Osteocyte (in vitro differentiated cells): Measurements from ENCODE around the gene SLF2. TPM values are rescaled to one million over a fixed set of nuclear protein-coding genes. Genes with fewer than 3 reads are reported as not detected.

ENCODE experiments used
- DNase-seq: peaks from one replicate; pipeline ENCODE4 v3.0.0; 2021; ENCODE audit warnings: mixed read lengths; ENCODE audit not compliant: unreplicated experiment; ENCODE audit errors: extremely low spot score
- H3K27ac Mint-ChIP-seq: one replicate; pipeline ENCODE4 v1.8.0; 2021; ENCODE audit warnings: mild to moderate bottlenecking, mixed read lengths; ENCODE audit not compliant: unreplicated experiment
- H3K27me3 Mint-ChIP-seq: one replicate; pipeline ENCODE4 v1.8.0; 2021; ENCODE audit warnings: mixed read lengths; ENCODE audit not compliant: unreplicated experiment
- H3K36me3 Mint-ChIP-seq: one replicate; pipeline ENCODE4 v1.8.0; 2021; ENCODE audit warnings: mixed read lengths; ENCODE audit not compliant: unreplicated experiment
- H3K4me1 Mint-ChIP-seq: one replicate; pipeline ENCODE4 v1.8.0; 2021; ENCODE audit warnings: mixed read lengths; ENCODE audit not compliant: unreplicated experiment
- H3K4me3 Mint-ChIP-seq: one replicate; pipeline ENCODE4 v1.8.0; 2021; ENCODE audit warnings: mild to moderate bottlenecking, moderate library complexity, mixed read lengths; ENCODE audit not compliant: unreplicated experiment
- H3K9me3 Mint-ChIP-seq: one replicate; pipeline ENCODE4 v1.8.0; 2021; ENCODE audit warnings: mixed read lengths; ENCODE audit not compliant: unreplicated experiment
- CTCF ChIP-seq: fragments of 200-600 bp; sonication (generic); IDR thresholded peaks from 2 replicates; pipeline ENCODE4 v1.5.0; 2021; ENCODE audit warnings: antibody characterized with exemption, mild to moderate bottlenecking, moderate library complexity
- total RNA-seq: library from RNA; stranded (reverse); gene quantifications from 2 replicates; pipeline ENCODE4 v1.2.1, GENCODE V29; 2021

SLF2 gene
- total RNA-seq, 1 donor from 2014 or later: 28.3 TPM

- H3K27ac Mint-ChIP-seq: no peak overlapping the region
- H3K4me1 Mint-ChIP-seq: no peaks in the 10 kb centered on the region
- H3K27me3 Mint-ChIP-seq: no peaks in the 10 kb centered on the region
- H3K9me3 Mint-ChIP-seq: no peaks in the 10 kb centered on the region
- H3K36me3 Mint-ChIP-seq: peaks cover 8% of the 10 kb centered on the region
- no peak for DNase-seq
- no peak for TF ChIP-seq CTCF
- H3K4me3 Mint-ChIP-seq: no peak overlapping the region
Observed at GRCh38 chr10:100976906-100977305, 64.1 kb downstream of the SLF2 start.

DNA sequence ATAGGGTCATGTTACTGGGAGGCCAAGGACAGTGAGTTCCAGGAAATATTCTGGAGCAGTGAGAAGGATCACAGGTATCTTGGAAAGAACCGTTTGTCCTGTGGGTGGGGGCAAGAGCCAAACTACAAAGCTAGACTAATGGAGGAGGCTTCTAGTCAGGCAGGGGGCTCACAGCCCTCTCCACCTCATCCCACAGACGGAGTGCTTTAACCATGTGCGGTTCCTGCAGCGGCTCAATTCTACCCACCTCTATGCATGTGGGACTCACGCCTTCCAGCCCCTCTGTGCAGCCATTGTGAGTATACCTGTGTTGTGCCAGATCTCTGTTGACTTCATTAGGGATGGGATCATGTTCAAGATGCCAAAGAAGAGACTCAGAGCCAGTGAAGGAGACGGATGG lies 64.7 kb downstream of the SLF2 start:
- H3K4me1 Mint-ChIP-seq: no peaks in the 10 kb centered on the region
- H3K27ac Mint-ChIP-seq: no peak overlapping the region

GRCh38 chr10:100978121-100978900 lies 65.5 kb downstream of the SLF2 start:
- Mint-ChIP-seq H3K36me3 (peaks cover 12% of the 10 kb centered on the region), H3K27ac (no peak overlapping the region), H3K4me1 (no peaks in the 10 kb centered on the region), H3K4me3 (no peak overlapping the region), H3K9me3 (no peaks in the 10 kb centered on the region), H3K27me3 (no peaks in the 10 kb centered on the region)
- no peak for DNase-seq
- no peak for TF ChIP-seq CTCF

More for the DNA sequence above, 64.7 kb downstream of the SLF2 start:
- no peak for TF ChIP-seq CTCF
- no peak for DNase-seq
- Mint-ChIP-seq H3K27me3 (no peaks in the 10 kb centered on the region), H3K9me3 (no peaks in the 10 kb centered on the region), H3K4me3 (no peak overlapping the region), H3K36me3 (peaks cover 12% of the 10 kb centered on the region)

DNA sequence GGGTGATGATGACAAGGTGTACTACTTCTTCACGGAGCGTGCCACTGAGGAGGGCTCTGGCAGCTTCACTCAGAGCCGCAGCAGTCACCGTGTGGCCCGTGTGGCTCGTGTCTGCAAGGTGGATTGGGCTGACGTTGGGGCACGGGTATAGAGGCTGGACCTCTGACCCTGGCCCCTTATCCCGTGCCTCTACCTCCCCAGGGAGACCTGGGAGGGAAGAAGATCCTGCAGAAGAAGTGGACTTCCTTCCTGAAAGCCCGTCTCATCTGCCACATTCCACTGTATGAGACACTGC lies 66.1 kb downstream of the SLF2 start:
- peaks cover 12% of the 10 kb centered on the region for H3K36me3 Mint-ChIP-seq
- no peak for TF ChIP-seq CTCF
- no peaks in the 10 kb centered on the region for H3K4me1 Mint-ChIP-seq
- DNase-seq: no peak
- H3K4me3 Mint-ChIP-seq: no peak overlapping the region
- no peaks in the 10 kb centered on the region for H3K27me3 Mint-ChIP-seq
- no peaks in the 10 kb centered on the region for H3K9me3 Mint-ChIP-seq
- H3K27ac Mint-ChIP-seq: no peak overlapping the region

DNA sequence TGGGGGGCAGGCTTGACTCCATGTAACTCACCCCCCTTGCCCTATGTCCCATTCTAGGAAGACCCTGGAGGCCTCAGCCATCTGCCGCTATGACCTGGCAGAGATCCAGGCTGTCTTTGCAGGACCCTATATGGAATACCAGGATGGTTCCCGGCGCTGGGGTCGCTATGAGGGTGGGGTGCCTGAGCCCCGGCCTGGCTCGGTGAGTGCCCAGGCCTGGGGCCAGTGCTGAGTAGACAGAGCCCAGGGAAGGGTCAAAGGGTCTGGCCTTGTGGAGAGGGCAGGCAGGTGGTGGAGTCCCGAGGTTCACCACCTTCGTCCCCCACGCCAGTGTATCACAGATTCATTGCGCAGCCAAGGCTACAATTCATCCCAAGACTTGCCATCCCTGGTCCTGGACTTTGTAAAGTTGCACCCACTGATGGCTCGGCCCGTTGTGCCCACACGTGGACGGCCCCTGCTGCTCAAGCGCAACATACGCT lies 67.1 kb downstream of the SLF2 start:
- Mint-ChIP-seq H3K9me3 (no peaks in the 10 kb centered on the region), H3K4me1 (no peaks in the 10 kb centered on the region), H3K4me3 (no peak overlapping the region), H3K27ac (no peak overlapping the region), H3K36me3 (peaks cover 15% of the 10 kb centered on the region), H3K27me3 (no peaks in the 10 kb centered on the region)
- DNase-seq: no peak
- no peak for TF ChIP-seq CTCF
